ENCODE data around the gene ZBTB8A. TPM values are rescaled to one million over a fixed set of nuclear protein-coding genes. Genes with fewer than 3 reads are reported as not detected.
"Not testable (repeated sequence)": the region's sequence is repeated elsewhere in the genome, so short reads cannot be mapped to it uniquely, and the experiment has no call there.

The ZBTB8A gene
- total and polyA plus RNA-seq, 2 of the 8 experiments (the other 6 are each of a cell fraction or from before 2014, with no cell fraction given), result 2.9 to 10.4 TPM

GRCh38 chr1:32630173-32630572 is 90.9 kb downstream of the ZBTB8A start:
- not testable (repeated sequence) for H3K27me3 ChIP-seq (replicated peaks in 1 of 4; ENCODE audit: control insufficient read depth in 3 of 4, extremely low read depth in 1 of 4, insufficient read depth in 3 of 4, low read length in 3 of 4); H4K8ac ChIP-seq (ENCODE audit: extremely low read depth, insufficient read depth, low read length); H3K14ac ChIP-seq (ENCODE audit: insufficient read length); H3K18ac ChIP-seq (ENCODE audit: extremely low read depth, low read length); H4K5ac ChIP-seq (ENCODE audit: insufficient read length, low read depth, low read length); H3K79me1 ChIP-seq (ENCODE audit: low read depth, low read length); H3K4ac ChIP-seq (replicated peaks; ENCODE audit: insufficient read length, low read depth, low read length); H3K27ac ChIP-seq (ENCODE audit: low read depth, low read length); H3K56ac ChIP-seq (replicated peaks; ENCODE audit: insufficient read length, low read depth, low read length); H2BK20ac ChIP-seq (ENCODE audit: low read length); H3K23ac ChIP-seq (ENCODE audit: insufficient read length); H3K4me3 ChIP-seq (ENCODE audit: extremely low read depth in 1 of 4, insufficient read depth in 2 of 4, low read depth in 3 of 4, low read length in 4 of 4); H2AK5ac ChIP-seq (ENCODE audit: low read depth, low read length); H3K4me1 ChIP-seq (replicated peaks in 1 of 4; ENCODE audit: control insufficient read depth in 3 of 4, insufficient read depth in 4 of 4, low read length in 3 of 4); H2AFZ ChIP-seq (ENCODE audit: low read length); H2BK120ac ChIP-seq (replicated peaks; ENCODE audit: low read depth, low read length); H4K91ac ChIP-seq (replicated peaks; ENCODE audit: insufficient read length, low read length); H3K9ac ChIP-seq (replicated peaks in 1 of 4; ENCODE audit: extremely low read depth in 1 of 4, low read depth in 3 of 4, low read length in 3 of 4); H2BK15ac ChIP-seq (ENCODE audit: low read length); DNase-seq (ENCODE audit: low read depth in 1 of 2, low spot score in 2 of 2); FAIRE-seq; H3K23me2 ChIP-seq (ENCODE audit: low read depth, low read length); H3K4me2 ChIP-seq (ENCODE audit: insufficient read depth in 1 of 2, low read depth in 2 of 2, low read length in 2 of 2); H2BK5ac ChIP-seq (ENCODE audit: low read depth, low read length); H4K20me1 ChIP-seq (replicated peaks in 1 of 2; ENCODE audit: control insufficient read depth in 1 of 2, insufficient read depth in 2 of 2, low read length in 2 of 2); H2BK12ac ChIP-seq (ENCODE audit: low read depth, low read length); H3K9me3 ChIP-seq (ENCODE audit: insufficient read depth in 2 of 2, low read depth in 1 of 2, low read length in 1 of 2)
- peaks cover 0 to 12% of the 10 kb centered on the region in 2 experiments; a peak in 2 of 4 replicates for H3K79me2 ChIP-seq (ENCODE audit: control insufficient read depth in 1 of 2, insufficient read depth in 2 of 2, low read length in 2 of 2)
- H3K36me3 ChIP-seq (ENCODE audit: control insufficient read depth in 2 of 4, insufficient read depth in 4 of 4, low read length in 3 of 4), result peaks cover 0 to 40% (median 6%) of the 10 kb centered on the region in 4 experiments; a peak in 5 of 8 replicates
- CTCF ChIA-PET (ENCODE audit: partially characterized antibody), result interaction anchor here (0.8 to 1.2 kb wide), 3 partner anchors 10 to 1719 kb away, joined by 3 to 4 read pairs (median 3); no protein-coding TSS in a partner anchor
- POLR2A ChIA-PET (ENCODE audit: partially characterized antibody), result interaction anchor here (1.1 to 1.8 kb wide), 3 partner anchors 9 to 76 kb away, joined by 3 to 5 read pairs (median 4); no protein-coding TSS in a partner anchor
- 98% methylated on average over 4 of the region's 4 CpGs; no CpG with 5 or more reads in 1 of the 2 experiments for WGBS, 2 experiments (ENCODE audit: extremely low coverage in 1 of 2, insufficient coverage in 1 of 2, insufficient read length in 1 of 2, insufficient replicate concordance in 2 of 2, low coverage in 1 of 2, low lambda C conversion rate in 2 of 2, missing lambda C conversion rate in 1 of 2)
